GM19452 (cell line): Measurements from ENCODE around the gene SPTLC3.
A peak's percentile ranks its signal among the peaks of the same experiment; 100 is the strongest.

Experiments used
- ATAC-seq: cut with Tn5 transposase; IDR thresholded peaks from one replicate; pipeline ENCODE4 v1.9.1; 2021; ENCODE audit not compliant: unreplicated experiment

SPTLC3 gene

DNA sequence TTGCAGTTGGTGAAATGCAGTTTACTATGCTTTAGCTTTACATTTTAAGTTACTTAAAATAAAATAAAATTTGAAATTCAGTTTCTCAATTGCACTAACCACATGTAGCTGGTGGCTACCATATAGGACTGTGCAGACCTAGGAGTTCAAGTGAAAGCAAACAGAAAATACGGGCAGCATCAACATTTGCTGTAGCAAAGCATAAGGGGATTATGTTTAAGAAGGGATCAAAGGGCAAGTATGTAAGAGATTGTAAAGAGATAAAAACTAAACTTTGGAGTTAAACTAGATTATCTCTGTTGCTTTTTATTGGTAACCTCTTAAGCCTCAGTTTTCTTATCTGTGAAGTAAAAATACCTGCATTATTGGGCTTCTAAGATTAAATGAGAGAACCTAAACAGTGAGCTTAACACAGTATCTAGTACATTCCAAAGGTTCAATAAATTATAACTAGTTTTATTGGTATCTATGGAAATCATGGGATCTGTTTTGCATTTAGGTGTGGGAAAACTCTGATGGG, 81.2 kb downstream of the SPTLC3 start:
- no peak for ATAC-seq

DNA sequence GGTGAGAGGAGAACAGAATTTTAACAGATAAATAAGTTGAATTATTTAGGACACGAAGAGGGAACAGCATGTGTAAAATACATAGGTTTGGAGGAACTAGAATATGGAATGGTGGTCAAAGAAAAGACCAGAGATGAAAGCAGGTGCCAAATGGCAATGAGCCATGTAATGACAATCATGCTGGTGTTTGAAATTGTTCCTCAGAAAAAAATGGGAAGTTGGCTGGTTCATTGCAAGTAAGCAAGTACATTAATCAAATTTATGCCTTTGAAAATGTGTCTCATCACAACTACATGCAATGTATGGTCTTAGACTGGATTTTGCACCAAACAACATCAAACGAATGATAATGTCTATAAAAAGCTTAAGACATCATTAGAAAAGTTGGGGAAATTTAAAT, 83.3 kb downstream of the SPTLC3 start:
- ATAC-seq, result no peak

- ATAC-seq, result no peak
These were observed 86.2 kb downstream of the SPTLC3 start for GRCh38 chr20:13094976-13095375.

GRCh38 chr20:13098720-13099355, 90.1 kb downstream of the SPTLC3 start:
- no peak for ATAC-seq

GRCh38 chr20:13099676-13100075, 90.9 kb downstream of the SPTLC3 start:
- no peak for ATAC-seq

DNA sequence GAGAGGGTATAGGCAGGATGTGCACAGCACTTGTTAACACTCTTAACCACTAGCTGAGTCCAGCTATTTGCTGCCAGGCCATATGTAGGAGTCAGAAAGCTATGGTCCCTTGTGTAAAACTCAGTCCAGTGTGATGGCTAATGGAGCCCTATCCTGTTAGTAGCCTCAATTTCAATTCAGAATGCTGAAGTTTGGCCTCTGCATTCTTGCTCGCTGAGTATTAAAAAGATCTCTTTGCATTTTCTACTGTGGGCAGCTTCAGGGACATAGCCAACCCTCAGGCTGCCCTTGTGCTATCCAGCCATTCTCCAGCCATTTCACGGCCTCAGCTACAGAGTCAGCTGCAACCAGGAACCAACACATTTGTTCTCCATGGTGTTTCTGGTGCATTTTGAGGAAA, 92.5 kb downstream of the SPTLC3 start:
- no peak for ATAC-seq

GRCh38 chr20:13101706-13102105, 92.9 kb downstream of the SPTLC3 start:
- no peak for ATAC-seq

- ATAC-seq, result no peak
These were observed 93.5 kb downstream of the SPTLC3 start for GRCh38 chr20:13102237-13102636.

GRCh38 chr20:13102694-13103093, 93.9 kb downstream of the SPTLC3 start:
- no peak for ATAC-seq

- no peak for ATAC-seq
These were observed 96.3 kb downstream of the SPTLC3 start for GRCh38 chr20:13105039-13105438.

DNA sequence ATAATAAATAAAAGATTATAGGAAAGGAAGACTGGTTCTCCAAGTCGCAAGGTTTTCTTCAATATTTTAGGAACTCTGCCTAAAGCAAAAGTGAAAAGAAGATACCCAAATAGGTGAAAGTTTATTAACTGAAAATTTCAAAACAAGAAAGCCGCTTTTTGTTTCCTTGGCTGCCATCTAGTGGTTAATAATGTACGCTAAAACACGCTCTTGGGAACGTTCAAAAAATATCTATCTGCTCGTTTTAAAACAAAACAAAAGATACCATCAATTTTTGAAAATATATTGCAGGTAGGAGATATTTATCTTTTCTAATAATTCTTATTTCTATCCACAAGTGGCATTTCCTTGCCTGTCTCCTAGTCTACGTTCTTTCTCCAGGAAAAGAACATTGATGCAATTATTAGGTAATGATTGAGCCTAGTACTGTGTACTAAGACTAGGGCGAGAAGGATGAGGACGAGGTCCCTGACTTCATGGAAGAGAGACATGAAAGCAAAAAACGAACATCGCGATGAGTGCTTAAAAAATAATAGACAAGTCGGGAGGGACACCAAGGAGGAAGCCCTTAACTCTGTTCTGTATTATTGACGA, 97.2 kb downstream of the SPTLC3 start:
- no peak for ATAC-seq

GRCh38 chr20:13109658-13110057, 100.9 kb downstream of the SPTLC3 start:
- no peak for ATAC-seq

DNA sequence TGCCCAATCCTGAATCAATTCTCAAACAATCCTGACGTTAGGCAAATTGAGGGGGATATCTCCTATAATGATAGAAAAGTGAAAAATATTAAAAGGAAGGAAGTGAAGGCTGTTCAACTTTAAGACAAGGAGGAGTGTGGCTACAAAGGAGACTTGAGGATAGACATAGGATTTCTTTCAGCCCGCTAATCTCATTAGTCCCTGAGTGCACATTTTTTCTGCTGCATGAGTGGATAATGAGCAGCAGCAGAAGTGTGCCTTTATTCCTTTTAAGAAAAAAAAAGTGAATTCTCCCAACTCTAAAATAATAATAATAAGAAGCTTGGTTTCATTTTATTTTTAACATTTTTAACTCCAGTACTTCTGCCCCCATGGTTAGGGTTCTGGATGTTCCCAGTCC, 102.0 kb downstream of the SPTLC3 start:
- ATAC-seq, result no peak

DNA sequence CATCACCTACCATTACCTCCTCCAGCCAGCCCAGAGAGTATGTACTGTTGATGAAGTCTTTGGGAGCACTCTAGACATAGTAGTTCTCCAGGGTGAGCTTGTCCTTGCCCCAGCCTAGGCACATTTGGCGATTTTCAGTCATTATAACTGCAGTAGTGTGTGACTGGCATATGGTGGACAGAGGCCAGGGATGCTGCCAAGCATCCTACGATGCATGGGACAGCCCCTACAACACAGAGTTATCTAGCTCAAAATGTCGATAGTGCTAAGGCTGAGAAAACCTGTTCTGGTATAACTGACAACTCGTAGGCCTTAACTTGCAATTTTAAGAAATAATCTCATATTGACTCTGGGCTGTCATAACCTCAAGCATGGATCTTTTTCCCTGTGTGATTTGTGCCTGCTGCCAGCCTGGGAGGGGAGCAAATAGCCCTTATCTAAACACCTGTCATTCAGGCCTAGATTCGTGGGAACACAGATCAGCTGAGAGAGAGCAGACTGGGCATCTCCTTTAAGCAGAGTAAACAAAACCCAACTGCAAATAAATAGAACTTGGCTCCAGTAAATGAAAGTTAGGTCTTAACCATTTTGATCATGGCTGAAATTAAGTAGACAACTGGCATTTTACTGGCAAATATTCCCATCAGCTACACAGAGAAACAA, 102.6 kb downstream of the SPTLC3 start:
- no peak for ATAC-seq

- no peak for ATAC-seq
These were observed 105.0 kb downstream of the SPTLC3 start for GRCh38 chr20:13113731-13114130.

DNA sequence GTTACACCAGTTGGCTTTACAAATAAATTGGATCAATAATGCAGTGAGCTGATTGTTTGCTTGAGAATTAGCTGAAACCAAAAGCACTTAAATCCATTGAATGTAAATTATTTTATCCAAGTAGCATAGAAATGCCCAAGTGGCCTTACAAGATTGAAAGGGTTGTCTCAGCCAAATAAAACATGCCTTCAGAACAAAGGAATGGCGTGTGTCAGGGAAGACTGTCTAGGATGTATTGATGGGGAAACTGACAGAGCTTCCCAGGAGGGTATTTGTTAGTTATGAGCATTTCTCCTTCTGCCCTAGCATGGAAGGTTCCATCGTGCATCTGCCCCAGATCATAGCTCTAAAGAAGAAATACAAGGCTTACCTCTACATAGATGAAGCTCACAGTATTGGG, 108.4 kb downstream of the SPTLC3 start:
- ATAC-seq, result no peak

- no peak for ATAC-seq
These were observed 109.9 kb downstream of the SPTLC3 start for GRCh38 chr20:13118676-13119075.

GRCh38 chr20:13119583-13119982, 110.8 kb downstream of the SPTLC3 start:
- peak; percentile 65 for ATAC-seq

GRCh38 chr20:13120471-13120870, 111.7 kb downstream of the SPTLC3 start:
- no peak for ATAC-seq

GRCh38 chr20:13121840-13122515, 113.2 kb downstream of the SPTLC3 start:
- peak; percentile 53 for ATAC-seq

DNA sequence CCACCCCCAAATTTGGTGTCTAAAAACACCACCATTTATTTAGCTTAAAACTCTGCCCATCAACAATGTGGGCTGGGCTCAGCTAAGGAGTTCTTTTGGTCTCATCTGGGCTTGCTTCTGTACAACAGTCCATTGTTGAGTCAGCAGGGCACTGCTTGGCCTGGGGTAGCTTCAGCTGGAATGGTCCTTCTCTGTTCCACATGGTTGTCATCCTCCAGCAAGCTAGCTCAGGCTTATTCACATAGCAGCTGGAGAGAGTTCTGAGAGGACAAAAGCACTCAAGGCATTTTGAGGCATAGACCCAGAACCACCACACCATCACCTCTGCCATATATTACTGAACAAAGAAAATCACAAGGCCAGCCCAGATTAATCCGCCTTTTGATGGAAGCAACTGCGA, 116.7 kb downstream of the SPTLC3 start:
- ATAC-seq, result no peak

- ATAC-seq, result no peak
These were observed 119.4 kb downstream of the SPTLC3 start for GRCh38 chr20:13128173-13128572.
